Gastrocnemius medialis (tissue), 4 donors: ENCODE results near the gene PATL2. TPM values are rescaled to one million over a fixed set of nuclear protein-coding genes. Genes with fewer than 3 reads are reported as not detected.

Experiments used
- ATAC-seq, 2 donors: fragments of 150-250 bp; one replicate each; pipeline ENCODE4 v1.9.1; 2016
- DNase-seq, 2 donors: peaks; one replicate each; pipeline ENCODE4 v3.0.0-alpha.2; 2019
- H3K27ac ChIP-seq, 4 donors: fragments of 200-600 bp; sonication (generic); 1 replicate in 1 of 4; 2 replicates in 3 of 4; pipeline ENCODE4 v1.5.1; 2016 to 2018; ENCODE audit warnings: mild to moderate bottlenecking in 2 of 4, moderate library complexity in 1 of 4
- H3K27me3 ChIP-seq, 3 donors: fragments of 200-600 bp; sonication (generic) in 2 of 3; 1 replicate in 1 of 3; 2 replicates in 2 of 3; pipeline versions ENCODE4 v1.5.1 to v1.6.0; 2016 to 2019; ENCODE audit warnings: mild to moderate bottlenecking in 1 of 3, moderate library complexity in 1 of 3
- H3K36me3 ChIP-seq, 2 donors: fragments of 200-600 bp; sonication (generic) in 1 of 2; one replicate each; pipeline ENCODE4 v1.5.1; 2017 to 2018
- H3K4me1 ChIP-seq, 2 donors: fragments of 200-600 bp; sonication (generic) in 1 of 2; one replicate each; pipeline ENCODE4 v1.5.1; 2016 to 2017; ENCODE audit warnings: mild to moderate bottlenecking in 2 of 2
- H3K4me3 ChIP-seq, 4 donors: fragments of 200-600 bp; sonication (generic) in 3 of 4; 1 replicate in 1 of 4; 2 replicates in 3 of 4; pipeline ENCODE4 v1.5.1; 2016 to 2019; ENCODE audit warnings: mild to moderate bottlenecking in 2 of 4
- H3K9me3 ChIP-seq, 3 donors: fragments of 200-600 bp; sonication (generic) in 2 of 3; 1 replicate in 1 of 3; 2 replicates in 2 of 3; pipeline ENCODE4 v1.5.1; 2016 to 2019
- POLR2A ChIP-seq, 2 donors: fragments of 450-650 bp; IDR thresholded peaks; one replicate each; pipeline ENCODE4 v1.6.1; 2017; ENCODE audit warnings: antibody characterized with exemption in 2 of 2, mild to moderate bottlenecking in 2 of 2, moderate library complexity in 2 of 2
- in situ Hi-C, 4 donors: fragments of 200-750 bp; cut with MboI; loops; one replicate each; pipeline versions ENCODE4 v1.15.0 to v1.8.0; 2017; ENCODE audit warnings: low sequenced_read_pairs in 4 of 4
- intact Hi-C: fragments of 100-400 bp; cut with DNase I; formaldehyde crosslinking; loops from one replicate; pipeline ENCODE4 v1.15.1; 2023; ENCODE audit warnings: low total_unique reads
- total RNA-seq, 4 donors: library from RNA; depleted of rRNA; stranded (reverse); fragments of >200 nt; gene quantifications; one replicate each; pipeline versions ENCODE4 v1.1.0 to v1.2.3, GENCODE V29; 2016
- TF ChIP-seq, protein P1 (sequence below), 5 experiments: fragments of 450-650 bp in 3 of 5; fragments of 200-600 bp in 2 of 5; sonication (generic) in 2 of 5; IDR thresholded peaks in 4 of 5; conservative IDR thresholded peaks in 1 of 5; 1 replicate in 4 of 5; 2 replicates in 1 of 5; pipeline ENCODE4 v1.5.1; 2016 to 2019; ENCODE audit warnings: antibody characterized with exemption in 5 of 5, mild to moderate bottlenecking in 3 of 5, moderate library complexity in 3 of 5

Gene PATL2
- total RNA-seq, 4 donors from 2014 or later: 0.13 TPM; not detected in 3

DNA sequence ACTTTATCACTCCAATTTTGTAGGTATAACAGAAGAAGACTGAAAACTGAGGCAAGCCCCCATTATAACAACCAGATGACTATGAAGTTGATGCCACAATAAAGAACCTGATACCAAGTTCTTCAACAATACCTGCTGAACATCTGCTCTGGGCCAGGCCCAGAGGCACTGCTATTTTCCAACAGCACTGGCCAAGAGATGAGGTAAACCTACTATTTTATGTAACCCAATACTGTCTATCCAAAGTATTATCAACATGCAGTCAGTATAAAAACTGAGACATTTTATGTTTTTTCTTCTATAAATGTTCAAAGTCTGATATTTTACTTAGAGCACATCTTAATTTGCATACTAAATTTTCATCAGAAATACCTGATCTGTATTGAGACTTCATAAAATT, 53.7 kb downstream of the PATL2 start:
- peaks cover 20 to 23% of the 10 kb centered on the region in 2 donors for H3K4me1 ChIP-seq
- H3K36me3 ChIP-seq: peaks cover 0 to 57% of the 10 kb centered on the region in 2 donors
- in situ Hi-C loops (no loop called here), intact Hi-C loops (no loop called here)
- no peaks in the 10 kb centered on the region for H3K27me3 ChIP-seq
- no peak for TF ChIP-seq POLR2A (IDR thresholded peaks at IDR 0.05)
- TF ChIP-seq, protein P1, sequence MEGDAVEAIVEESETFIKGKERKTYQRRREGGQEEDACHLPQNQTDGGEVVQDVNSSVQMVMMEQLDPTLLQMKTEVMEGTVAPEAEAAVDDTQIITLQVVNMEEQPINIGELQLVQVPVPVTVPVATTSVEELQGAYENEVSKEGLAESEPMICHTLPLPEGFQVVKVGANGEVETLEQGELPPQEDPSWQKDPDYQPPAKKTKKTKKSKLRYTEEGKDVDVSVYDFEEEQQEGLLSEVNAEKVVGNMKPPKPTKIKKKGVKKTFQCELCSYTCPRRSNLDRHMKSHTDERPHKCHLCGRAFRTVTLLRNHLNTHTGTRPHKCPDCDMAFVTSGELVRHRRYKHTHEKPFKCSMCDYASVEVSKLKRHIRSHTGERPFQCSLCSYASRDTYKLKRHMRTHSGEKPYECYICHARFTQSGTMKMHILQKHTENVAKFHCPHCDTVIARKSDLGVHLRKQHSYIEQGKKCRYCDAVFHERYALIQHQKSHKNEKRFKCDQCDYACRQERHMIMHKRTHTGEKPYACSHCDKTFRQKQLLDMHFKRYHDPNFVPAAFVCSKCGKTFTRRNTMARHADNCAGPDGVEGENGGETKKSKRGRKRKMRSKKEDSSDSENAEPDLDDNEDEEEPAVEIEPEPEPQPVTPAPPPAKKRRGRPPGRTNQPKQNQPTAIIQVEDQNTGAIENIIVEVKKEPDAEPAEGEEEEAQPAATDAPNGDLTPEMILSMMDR (IDR thresholded peaks at IDR 0.05 in 4 of 5, conservative IDR thresholded peaks at IDR 0.05 in 1 of 5): no peak
- peak overlapping the region; percentile 7 to 71 (median 40) for H3K27ac ChIP-seq
- no peaks in the 10 kb centered on the region for H3K9me3 ChIP-seq
- no peak overlapping the region for H3K4me3 ChIP-seq
- ATAC-seq: peak; percentile 38 to 42
- no peak for DNase-seq

GRCh38 chr15:44656913-44657312, 54.2 kb downstream of the PATL2 start:
- Histone ChIP-seq H3K36me3 (peaks cover 0 to 61% of the 10 kb centered on the region in 2 donors), H3K4me1 (peaks cover 16 to 18% of the 10 kb centered on the region in 2 donors), H3K4me3 (no peak overlapping the region), H3K27ac (peak overlapping the region; percentile 7 to 71 (median 40)), H3K9me3 (no peaks in the 10 kb centered on the region), H3K27me3 (no peaks in the 10 kb centered on the region)
- in situ Hi-C loops: no loop called here
- intact Hi-C loops: no loop called here
- ATAC-seq (peak in 1 of 2 donors; percentile 97), DNase-seq (no peak)
- TF ChIP-seq POLR2A (IDR thresholded peaks at IDR 0.05): no peak
- TF ChIP-seq, protein P1 (IDR thresholded peaks at IDR 0.05 in 4 of 5, conservative IDR thresholded peaks at IDR 0.05 in 1 of 5): no peak

DNA sequence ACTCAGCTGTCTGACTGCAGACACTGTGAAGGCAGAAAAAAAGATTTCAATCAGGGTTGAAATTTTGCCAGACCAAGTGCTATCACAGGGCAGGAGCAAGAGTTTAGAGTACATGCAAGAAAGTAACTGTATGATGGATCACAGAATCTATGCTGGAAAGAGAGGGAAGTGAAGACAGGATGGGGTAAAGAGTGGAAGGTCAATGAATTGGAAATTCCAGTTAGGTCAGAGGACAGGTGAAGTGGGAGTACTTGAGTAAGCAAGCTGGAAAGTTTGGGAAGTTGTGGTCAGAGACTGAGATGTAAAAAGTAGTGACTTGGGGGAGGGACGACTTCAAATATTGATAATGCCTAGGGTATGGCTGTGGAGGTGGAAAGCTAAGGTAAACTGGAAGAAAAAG, 54.8 kb downstream of the PATL2 start:
- peaks cover 10 to 12% of the 10 kb centered on the region in 2 donors for H3K4me1 ChIP-seq
- H3K27me3 ChIP-seq: no peaks in the 10 kb centered on the region
- H3K9me3 ChIP-seq: no peaks in the 10 kb centered on the region
- TF ChIP-seq, protein P1 (IDR thresholded peaks at IDR 0.05 in 4 of 5, conservative IDR thresholded peaks at IDR 0.05 in 1 of 5): no peak
- no peak for TF ChIP-seq POLR2A (IDR thresholded peaks at IDR 0.05)
- intact Hi-C loops (no loop called here), in situ Hi-C loops (no loop called here)
- peak overlapping the region in 3 of 4 donors; percentile 35 to 71 (median 44) for H3K27ac ChIP-seq
- H3K36me3 ChIP-seq: peaks cover 0 to 67% of the 10 kb centered on the region in 2 donors
- ATAC-seq (no peak), DNase-seq (no peak)
- no peak overlapping the region for H3K4me3 ChIP-seq

DNA sequence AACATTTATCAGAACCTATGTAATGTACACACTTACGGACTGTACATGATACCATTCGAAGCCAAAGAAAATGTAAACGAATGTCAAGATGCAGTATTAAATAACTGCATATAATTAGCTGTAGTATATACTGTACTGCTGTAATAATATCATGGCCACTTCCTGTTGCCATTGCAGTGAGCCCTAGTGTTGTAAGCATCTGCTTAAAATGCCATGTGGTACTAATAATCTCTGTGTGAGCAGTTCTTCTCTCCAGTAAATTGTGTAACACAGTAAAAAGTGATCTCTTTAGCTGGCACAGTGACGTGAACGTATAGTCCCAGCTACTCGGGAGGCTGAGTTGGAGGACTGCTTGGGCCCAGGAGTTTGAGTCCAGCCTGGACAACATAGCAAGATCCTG, 56.3 kb downstream of the PATL2 start:
- in situ Hi-C loops (no loop called here), intact Hi-C loops (no loop called here)
- Histone ChIP-seq H3K27ac (no peak overlapping the region), H3K4me3 (no peak overlapping the region), H3K27me3 (no peaks in the 10 kb centered on the region), H3K4me1 (peaks cover 6 to 8% of the 10 kb centered on the region in 2 donors), H3K36me3 (peaks cover 0 to 81% of the 10 kb centered on the region in 2 donors), H3K9me3 (no peaks in the 10 kb centered on the region)
- TF ChIP-seq POLR2A (IDR thresholded peaks at IDR 0.05): no peak
- TF ChIP-seq, protein P1 (IDR thresholded peaks at IDR 0.05 in 4 of 5, conservative IDR thresholded peaks at IDR 0.05 in 1 of 5): no peak
- no peak for DNase-seq
- no peak for ATAC-seq

GRCh38 chr15:44647637-44648036, 63.5 kb downstream of the PATL2 start:
- Histone ChIP-seq H3K9me3 (no peaks in the 10 kb centered on the region), H3K36me3 (peaks cover 3 to 65% of the 10 kb centered on the region in 2 donors), H3K4me3 (no peak overlapping the region), H3K4me1 (no peaks in the 10 kb centered on the region), H3K27me3 (no peaks in the 10 kb centered on the region), H3K27ac (no peak overlapping the region)
- TF ChIP-seq, protein P1 (IDR thresholded peaks at IDR 0.05 in 4 of 5, conservative IDR thresholded peaks at IDR 0.05 in 1 of 5): no peak
- no peak for TF ChIP-seq POLR2A (IDR thresholded peaks at IDR 0.05)
- in situ Hi-C loops (no loop called here), intact Hi-C loops (no loop called here)
- ATAC-seq: no peak
- DNase-seq: no peak
